ENCODE measurements around the gene HBE1. TPM values are rescaled to one million over a fixed set of nuclear protein-coding genes. Genes with fewer than 3 reads are reported as not detected.

Gene HBE1
- total and polyA plus RNA-seq, 2 of the 8 experiments (the other 6 are each of a cell fraction or from before 2014, with no cell fraction given): 0.39 TPM; not detected in 1

Other genes with a start within 250 kb of the HBE1 start
- not detected in 2 replicates for gene OR52J3, start 223.4 kb downstream of the HBE1 start, total RNA-seq (2021; fragmentation: NEBNext Ultra II Directional; extraction: Animal tissue kit (Norgen Biotek cat#: 25700))
- gene OR52J3, start 223.4 kb downstream of the HBE1 start, polyA plus RNA-seq (2011; rRNA removed): not detected in 2 replicates
- gene OR52E2, start 210.3 kb downstream of the HBE1 start, total RNA-seq (2021; fragmentation: NEBNext Ultra II Directional; extraction: Animal tissue kit (Norgen Biotek cat#: 25700)): not detected in 2 replicates
- gene OR52E2, start 210.3 kb downstream of the HBE1 start, polyA plus RNA-seq (2011; rRNA removed): not detected in 2 replicates
- not detected in 2 replicates for gene OR52E1, start 200.4 kb downstream of the HBE1 start, total RNA-seq (2021; fragmentation: NEBNext Ultra II Directional; extraction: Animal tissue kit (Norgen Biotek cat#: 25700))
- gene OR52E1, start 200.4 kb downstream of the HBE1 start, polyA plus RNA-seq (2011; rRNA removed): not detected in 2 replicates
- 0.11 TPM in 1 of 2 replicates, not detected in the other for gene OR52A5, start 131.6 kb downstream of the HBE1 start, total RNA-seq (2021; fragmentation: NEBNext Ultra II Directional; extraction: Animal tissue kit (Norgen Biotek cat#: 25700))
- 0.02 TPM in 2 replicates for gene OR52A5, start 131.6 kb downstream of the HBE1 start, polyA plus RNA-seq (2011; rRNA removed)
- gene OR52A1, start 115.2 kb downstream of the HBE1 start, total RNA-seq (2021; fragmentation: NEBNext Ultra II Directional; extraction: Animal tissue kit (Norgen Biotek cat#: 25700)): 11.6 and 12.2 TPM in 2 replicates
- 5.7 and 5.9 TPM in 2 replicates for gene OR52A1, start 115.2 kb downstream of the HBE1 start, polyA plus RNA-seq (2011; rRNA removed)
- gene OR51V1, start 69.3 kb downstream of the HBE1 start, total RNA-seq (2021; fragmentation: NEBNext Ultra II Directional; extraction: Animal tissue kit (Norgen Biotek cat#: 25700)): not detected in 2 replicates
- not detected in 2 replicates for gene OR51V1, start 69.3 kb downstream of the HBE1 start, polyA plus RNA-seq (2011; rRNA removed)
- not detected in 2 replicates for gene HBB, start 42.9 kb downstream of the HBE1 start, total RNA-seq (2021; fragmentation: NEBNext Ultra II Directional; extraction: Animal tissue kit (Norgen Biotek cat#: 25700))
- gene HBB, start 42.9 kb downstream of the HBE1 start, polyA plus RNA-seq (2011; rRNA removed): not detected in 2 replicates
- gene HBD, start 35.5 kb downstream of the HBE1 start, total RNA-seq (2021; fragmentation: NEBNext Ultra II Directional; extraction: Animal tissue kit (Norgen Biotek cat#: 25700)): not detected in 2 replicates
- gene HBD, start 35.5 kb downstream of the HBE1 start, polyA plus RNA-seq (2011; rRNA removed): not detected in 2 replicates
- gene HBG1, start 20.1 kb downstream of the HBE1 start, total RNA-seq (2021; fragmentation: NEBNext Ultra II Directional; extraction: Animal tissue kit (Norgen Biotek cat#: 25700)): not detected in 2 replicates
- gene HBG1, start 20.1 kb downstream of the HBE1 start, polyA plus RNA-seq (2011; rRNA removed): 0.26 TPM in 1 of 2 replicates, not detected in the other
- not detected in 2 replicates for gene HBG2, start 15.2 kb downstream of the HBE1 start, total RNA-seq (2021; fragmentation: NEBNext Ultra II Directional; extraction: Animal tissue kit (Norgen Biotek cat#: 25700))
- gene HBG2, start 15.2 kb downstream of the HBE1 start, polyA plus RNA-seq (2011; rRNA removed): 0.19 and 0.23 TPM in 2 replicates
- gene OR51B4, start 32.0 kb upstream of the HBE1 start, total RNA-seq (2021; fragmentation: NEBNext Ultra II Directional; extraction: Animal tissue kit (Norgen Biotek cat#: 25700)): not detected in 2 replicates
- not detected in 2 replicates for gene OR51B4, start 32.0 kb upstream of the HBE1 start, polyA plus RNA-seq (2011; rRNA removed)
- not detected in 2 replicates for gene OR51B2, start 54.4 kb upstream of the HBE1 start, total RNA-seq (2021; fragmentation: NEBNext Ultra II Directional; extraction: Animal tissue kit (Norgen Biotek cat#: 25700))
- not detected in 2 replicates for gene OR51B2, start 54.4 kb upstream of the HBE1 start, polyA plus RNA-seq (2011; rRNA removed)
- gene OR51B5, start 73.6 kb upstream of the HBE1 start, total RNA-seq (2021; fragmentation: NEBNext Ultra II Directional; extraction: Animal tissue kit (Norgen Biotek cat#: 25700)): not detected in 2 replicates
- 0.06 TPM in 1 of 2 replicates, not detected in the other for gene OR51B5, start 73.6 kb upstream of the HBE1 start, polyA plus RNA-seq (2011; rRNA removed)
- not detected in 2 replicates for gene OR51B6, start 81.6 kb upstream of the HBE1 start, total RNA-seq (2021; fragmentation: NEBNext Ultra II Directional; extraction: Animal tissue kit (Norgen Biotek cat#: 25700))
- not detected in 2 replicates for gene OR51B6, start 81.6 kb upstream of the HBE1 start, polyA plus RNA-seq (2011; rRNA removed)
- gene OR51M1, start 113.9 kb upstream of the HBE1 start, total RNA-seq (2021; fragmentation: NEBNext Ultra II Directional; extraction: Animal tissue kit (Norgen Biotek cat#: 25700)): not detected in 2 replicates
- 0.08 TPM in 1 of 2 replicates, not detected in the other for gene OR51M1, start 113.9 kb upstream of the HBE1 start, polyA plus RNA-seq (2011; rRNA removed)
- gene OR51Q1, start 152.2 kb upstream of the HBE1 start, total RNA-seq (2021; fragmentation: NEBNext Ultra II Directional; extraction: Animal tissue kit (Norgen Biotek cat#: 25700)): not detected in 2 replicates
- 0.08 and 0.13 TPM in 2 replicates for gene OR51Q1, start 152.2 kb upstream of the HBE1 start, polyA plus RNA-seq (2011; rRNA removed)
- gene OR51I1, start 171.6 kb upstream of the HBE1 start, total RNA-seq (2021; fragmentation: NEBNext Ultra II Directional; extraction: Animal tissue kit (Norgen Biotek cat#: 25700)): not detected in 2 replicates
- not detected in 2 replicates for gene OR51I1, start 171.6 kb upstream of the HBE1 start, polyA plus RNA-seq (2011; rRNA removed)
- not detected in 2 replicates for gene OR51I2, start 179.4 kb upstream of the HBE1 start, total RNA-seq (2021; fragmentation: NEBNext Ultra II Directional; extraction: Animal tissue kit (Norgen Biotek cat#: 25700))
- not detected in 2 replicates for gene OR51I2, start 179.4 kb upstream of the HBE1 start, polyA plus RNA-seq (2011; rRNA removed)
- not detected in 2 replicates for gene OR52D1, start 218.7 kb upstream of the HBE1 start, total RNA-seq (2021; fragmentation: NEBNext Ultra II Directional; extraction: Animal tissue kit (Norgen Biotek cat#: 25700))
- not detected in 2 replicates for gene OR52D1, start 218.7 kb upstream of the HBE1 start, polyA plus RNA-seq (2011; rRNA removed)
- gene UBQLN3, start 240.0 kb upstream of the HBE1 start, total RNA-seq (2021; fragmentation: NEBNext Ultra II Directional; extraction: Animal tissue kit (Norgen Biotek cat#: 25700)): not detected in 2 replicates
- not detected in 2 replicates for gene UBQLN3, start 240.0 kb upstream of the HBE1 start, polyA plus RNA-seq (2011; rRNA removed)
- gene UBQLNL, start 246.8 kb upstream of the HBE1 start, total RNA-seq (2021; fragmentation: NEBNext Ultra II Directional; extraction: Animal tissue kit (Norgen Biotek cat#: 25700)): not detected in 2 replicates
- 0.22 and 0.35 TPM in 2 replicates for gene UBQLNL, start 246.8 kb upstream of the HBE1 start, polyA plus RNA-seq (2011; rRNA removed)

All from H1 (cell line).